Amniotic stem cell (primary cell): Measurements from ENCODE around the gene LIPG.

Source experiments
- DNase-seq: peaks from one replicate; lab custom pipeline; 2025; lab: John Stamatoyannopoulos, UW

Gene LIPG

GRCh38 chr18:49638891-49639557, 77.2 kb downstream of the LIPG start:
- no peak for DNase-seq

- no peak for DNase-seq
Observed at GRCh38 chr18:49639643-49640391, 78.0 kb downstream of the LIPG start.

- no peak for DNase-seq
Observed at GRCh38 chr18:49640741-49641140, 78.9 kb downstream of the LIPG start.

- no peak for DNase-seq
Observed at GRCh38 chr18:49645196-49645595, 83.3 kb downstream of the LIPG start.

- no peak for DNase-seq
Observed at GRCh38 chr18:49645841-49646351, 84.0 kb downstream of the LIPG start.

GRCh38 chr18:49646873-49647272, 85.0 kb downstream of the LIPG start:
- DNase-seq, result no peak

- no peak for DNase-seq
Observed at GRCh38 chr18:49647496-49648168, 85.8 kb downstream of the LIPG start.

- DNase-seq, result no peak
Observed at GRCh38 chr18:49648326-49648725, 86.5 kb downstream of the LIPG start.
